HT1080 (cell line): Measurements from ENCODE around the gene KIF6. TPM values are rescaled to one million over a fixed set of nuclear protein-coding genes. Genes with fewer than 3 reads are reported as not detected.

ENCODE experiments used
- DNase-seq: peaks from one replicate; pipeline ENCODE4 v3.0.0-alpha.2; 2015; ENCODE audit warnings: low read depth
- total RNA-seq: library from RNA; depleted of rRNA; stranded (reverse); fragments of >200 nt; shearing (Covaris generic); gene quantifications from 2 replicates; pipeline ENCODE4 v1.2.3, GENCODE V29; 2014

Gene KIF6
- total RNA-seq, 1 experiment from 2014 or later, result 2.9 TPM

DNA sequence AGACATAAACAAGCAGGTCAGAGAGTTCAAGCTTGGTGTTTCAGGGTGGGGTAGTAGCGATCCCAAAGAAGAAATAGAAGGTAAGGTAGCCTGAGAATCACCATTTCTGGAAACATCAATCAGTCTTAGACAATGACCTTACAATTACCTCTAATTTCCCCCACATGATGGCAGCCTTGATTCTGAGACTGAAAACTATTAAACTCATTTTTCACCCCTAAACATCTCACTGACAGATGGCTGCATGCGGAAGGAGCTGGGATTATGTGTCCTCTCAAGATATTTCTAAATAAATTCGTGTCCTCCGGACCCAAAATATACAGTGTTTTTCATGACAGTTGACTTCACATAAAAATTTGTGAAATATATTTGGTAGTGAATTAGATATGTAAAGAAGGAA lies 61.0 kb downstream of the KIF6 start:
- no peak for DNase-seq

DNA sequence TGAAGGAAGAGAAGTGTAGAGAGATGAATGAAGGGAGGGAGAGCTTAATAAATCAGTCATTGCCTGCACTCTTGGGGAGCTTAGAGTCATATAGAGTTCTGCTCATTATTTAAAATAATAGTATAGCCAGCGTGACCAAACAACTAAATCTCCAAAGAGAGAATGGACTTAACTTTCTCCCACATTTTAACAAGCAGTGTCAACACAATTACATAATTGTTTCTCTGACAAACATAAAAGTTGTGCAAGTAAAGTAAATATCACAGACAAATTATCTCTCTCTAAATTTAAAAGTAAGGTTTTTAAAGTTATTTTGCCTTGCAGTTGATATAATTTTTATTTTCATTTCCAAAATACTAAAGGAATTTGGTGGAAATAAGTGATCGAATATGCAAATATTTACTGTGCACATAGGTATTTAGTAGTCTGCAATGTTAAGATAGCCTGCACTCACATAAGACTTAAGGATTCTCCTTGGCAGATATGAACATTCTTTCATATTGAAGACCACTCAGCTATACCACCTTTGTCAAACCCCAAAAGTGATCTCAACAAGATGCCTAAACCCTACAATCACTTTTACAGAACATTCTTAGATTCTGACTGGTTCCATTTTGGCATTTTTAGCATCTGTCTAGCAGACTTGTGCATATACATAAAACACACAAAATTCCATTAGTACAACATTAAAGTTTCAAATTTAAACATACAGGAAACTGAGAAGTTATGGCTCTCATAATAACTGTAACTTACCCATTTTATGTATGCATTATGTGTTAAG lies 67.7 kb downstream of the KIF6 start:
- DNase-seq, result no peak

GRCh38 chr6:39654121-39654520 lies 71.1 kb downstream of the KIF6 start:
- no peak for DNase-seq

DNA sequence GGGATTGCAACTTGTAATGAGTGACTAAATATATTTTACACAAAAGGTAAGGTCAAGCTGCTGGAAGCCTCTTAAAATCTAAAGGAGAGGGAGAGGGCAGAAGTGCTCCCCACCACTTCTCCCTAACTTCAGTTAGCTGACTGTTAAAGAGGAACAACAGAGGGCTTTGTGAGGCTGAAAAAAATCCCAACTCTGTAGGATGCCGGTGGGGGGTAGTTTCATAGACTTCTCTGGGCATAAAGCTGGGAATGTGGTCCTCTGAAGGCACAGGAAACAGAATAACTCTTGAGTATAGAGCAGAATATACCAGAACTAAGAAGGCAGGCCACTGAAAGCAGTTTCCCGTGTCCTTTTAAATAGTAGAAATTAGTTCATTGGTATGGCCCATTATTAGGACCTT lies 71.6 kb downstream of the KIF6 start:
- no peak for DNase-seq

DNA sequence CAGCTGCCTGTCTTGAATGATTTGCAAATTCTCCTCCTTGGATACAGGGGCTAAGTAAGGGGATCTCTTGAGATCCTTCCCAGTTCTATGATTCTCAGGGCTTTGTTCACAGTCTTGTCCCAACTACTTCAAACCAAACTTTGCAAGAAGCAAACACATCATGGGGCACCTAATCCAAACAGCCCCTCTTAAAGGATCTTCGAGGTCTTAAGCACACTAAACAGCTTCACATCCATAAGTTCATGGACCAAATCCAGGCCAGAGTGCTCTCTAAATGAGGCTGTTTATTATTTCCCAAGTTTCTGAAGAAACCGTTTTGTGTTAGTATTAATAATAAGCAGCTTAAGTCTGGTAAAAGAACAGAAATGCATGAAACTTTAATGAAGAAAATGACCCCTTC lies 75.2 kb downstream of the KIF6 start:
- DNase-seq, result no peak

DNA sequence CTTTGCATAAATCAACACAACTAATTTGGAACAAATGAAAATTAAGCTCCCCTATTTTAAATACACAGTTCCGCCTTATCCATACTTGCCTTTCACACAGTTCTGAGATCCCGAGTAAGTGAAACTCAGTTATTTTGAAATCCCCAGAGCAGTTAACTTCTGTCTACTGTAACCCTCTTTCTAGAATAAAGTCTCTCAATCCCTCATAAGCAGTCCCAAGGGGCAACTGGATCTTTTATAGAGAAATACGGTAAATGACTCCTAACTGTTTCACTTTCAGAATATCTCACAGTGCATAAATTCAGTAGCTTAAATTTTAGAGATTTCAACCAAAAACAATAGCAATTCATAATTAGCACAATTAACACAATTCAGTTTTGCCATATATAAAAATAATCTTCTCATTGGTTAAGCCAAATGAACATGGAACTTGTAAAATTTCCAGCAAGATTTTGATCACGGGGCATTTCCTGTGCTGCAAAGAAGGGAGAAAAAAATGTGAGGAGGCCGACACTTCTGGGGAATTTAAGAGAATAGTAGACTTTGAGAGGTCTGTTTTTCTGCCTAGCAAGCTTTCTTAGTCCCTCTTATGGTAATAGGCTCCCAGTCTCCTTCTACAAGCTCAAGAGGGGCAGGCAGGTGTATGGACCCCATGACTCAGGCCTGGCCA lies 78.3 kb downstream of the KIF6 start:
- DNase-seq, result no peak

DNA sequence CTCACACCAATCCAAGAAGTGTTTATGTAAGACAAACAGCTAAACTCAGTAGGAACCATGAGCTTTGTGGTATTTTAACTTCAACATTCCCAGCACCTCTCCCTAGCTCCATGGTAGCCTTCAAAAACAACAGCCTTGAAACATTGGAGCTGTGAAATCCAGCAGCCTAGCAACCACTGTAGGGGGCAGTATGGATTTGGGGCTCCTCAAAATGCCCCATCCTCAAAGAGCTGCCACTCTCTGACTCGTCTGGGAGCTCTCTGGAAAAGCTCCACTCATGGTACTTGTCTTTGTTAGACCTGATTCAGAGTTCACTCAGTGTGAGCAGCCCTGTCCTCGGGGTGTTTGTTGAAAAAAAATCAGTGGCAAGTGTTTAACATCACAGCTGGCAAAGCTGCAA lies 82.9 kb downstream of the KIF6 start:
- peak; percentile 1 for DNase-seq

GRCh38 chr6:39638126-39638822 lies 86.9 kb downstream of the KIF6 start:
- no peak for DNase-seq

DNA sequence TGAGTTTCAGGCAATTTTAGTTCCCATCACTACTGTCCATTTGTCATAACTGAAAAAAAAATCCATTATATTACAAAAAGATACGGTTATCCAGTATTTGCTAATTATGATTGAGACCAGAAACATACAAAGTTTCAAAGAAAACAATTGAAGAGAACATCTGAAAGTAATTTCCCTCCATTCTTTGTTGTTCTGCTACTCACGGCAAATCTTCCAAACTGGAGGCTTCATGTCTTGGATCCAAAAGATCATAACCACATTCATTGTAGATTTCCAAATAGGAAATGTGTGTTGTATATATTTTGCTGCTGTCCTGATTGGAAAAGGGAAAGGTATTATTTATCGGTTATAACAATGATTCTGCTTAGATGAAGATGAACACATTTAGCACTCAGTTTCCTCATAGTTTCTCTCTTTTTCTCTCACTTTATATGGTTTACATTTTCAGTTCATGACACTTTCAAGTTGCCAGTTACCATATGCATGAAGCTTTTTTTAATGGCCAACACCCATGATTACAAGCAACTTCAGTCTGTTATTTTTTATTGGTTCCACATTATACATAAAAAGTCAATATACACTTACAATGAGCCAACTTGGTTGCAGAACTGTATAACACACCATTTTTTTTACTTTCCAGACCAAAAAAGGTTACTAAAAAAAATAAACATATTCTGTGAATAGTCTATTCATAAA lies 90.4 kb downstream of the KIF6 start:
- DNase-seq, result no peak

DNA sequence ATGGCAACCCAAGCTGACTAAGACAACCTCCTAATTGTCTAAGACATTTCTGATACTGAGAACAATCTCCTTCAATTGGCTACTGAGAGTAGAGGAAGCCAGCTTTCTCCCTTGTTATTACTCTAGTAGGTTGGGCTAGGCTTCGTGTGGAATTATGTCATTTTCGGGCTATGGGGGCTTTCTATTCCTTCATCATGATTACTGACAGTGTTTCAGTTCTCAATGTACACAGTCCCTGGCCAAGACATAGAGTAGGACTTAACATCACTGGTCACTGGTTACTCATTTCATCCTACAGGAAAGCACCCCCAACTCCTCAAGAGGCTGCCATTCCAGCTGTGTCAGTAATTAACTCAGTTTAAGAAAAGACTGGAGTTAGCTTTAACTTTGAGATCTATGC lies 100.0 kb downstream of the KIF6 start:
- no peak for DNase-seq

DNA sequence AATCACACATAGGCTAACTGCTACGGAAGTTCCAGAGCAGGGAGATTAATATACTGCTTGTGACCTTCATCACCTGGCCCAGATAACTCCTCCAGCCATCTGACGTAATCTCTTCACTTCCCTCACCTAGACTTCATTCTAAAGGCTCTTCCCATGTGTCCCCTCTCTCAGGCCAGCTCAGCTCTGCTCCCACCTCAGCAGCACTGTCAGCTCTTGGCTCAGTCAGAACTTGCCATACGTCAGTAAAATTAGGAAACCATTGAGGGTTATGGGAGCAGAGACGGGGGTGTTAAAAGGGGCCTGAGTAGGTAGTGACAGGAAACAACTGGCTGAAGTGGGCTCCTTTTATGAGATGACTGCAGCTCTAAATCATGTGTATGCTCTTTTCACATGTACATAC lies 101.5 kb downstream of the KIF6 start:
- DNase-seq, result no peak

DNA sequence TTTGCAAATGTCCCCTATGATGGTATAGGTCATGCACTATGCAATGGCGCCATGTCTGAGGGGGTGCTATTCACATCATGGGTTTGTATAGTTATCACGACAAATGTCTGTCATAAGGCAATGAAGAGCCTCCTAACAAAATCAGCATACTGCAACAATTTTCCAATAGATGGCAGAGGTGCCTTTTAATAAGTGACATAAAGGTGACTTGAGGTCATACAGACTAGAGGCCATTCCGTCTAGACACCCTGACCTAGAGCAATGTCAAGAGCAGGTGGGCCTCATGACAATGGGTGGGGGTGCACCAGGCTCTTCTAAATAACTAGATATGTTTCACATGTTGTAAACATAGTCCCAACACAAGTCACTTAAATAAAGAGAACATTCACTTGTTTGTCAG lies 107.7 kb downstream of the KIF6 start:
- DNase-seq, result no peak

DNA sequence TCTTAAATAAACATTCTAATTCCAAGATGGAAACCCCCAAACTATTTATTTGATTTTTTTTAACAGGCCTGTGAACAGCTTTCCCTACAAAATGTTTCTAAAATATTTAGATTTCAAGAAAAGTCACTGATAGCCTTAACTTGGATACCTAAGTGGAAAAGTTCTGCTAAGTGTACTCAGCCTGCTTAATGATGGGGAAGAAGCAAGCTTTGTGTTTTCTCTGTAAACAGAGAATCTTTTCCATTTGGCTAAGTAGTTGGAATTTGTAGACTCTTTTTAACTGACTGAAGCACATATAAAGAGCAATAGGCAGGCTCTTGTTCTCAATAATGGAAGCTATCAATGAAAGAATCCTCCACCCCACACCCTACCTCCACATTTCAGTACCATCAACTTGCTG lies 108.2 kb downstream of the KIF6 start:
- no peak for DNase-seq

- no peak for DNase-seq
Measured at GRCh38 chr6:39615622-39616021, 109.6 kb downstream of the KIF6 start.

DNA sequence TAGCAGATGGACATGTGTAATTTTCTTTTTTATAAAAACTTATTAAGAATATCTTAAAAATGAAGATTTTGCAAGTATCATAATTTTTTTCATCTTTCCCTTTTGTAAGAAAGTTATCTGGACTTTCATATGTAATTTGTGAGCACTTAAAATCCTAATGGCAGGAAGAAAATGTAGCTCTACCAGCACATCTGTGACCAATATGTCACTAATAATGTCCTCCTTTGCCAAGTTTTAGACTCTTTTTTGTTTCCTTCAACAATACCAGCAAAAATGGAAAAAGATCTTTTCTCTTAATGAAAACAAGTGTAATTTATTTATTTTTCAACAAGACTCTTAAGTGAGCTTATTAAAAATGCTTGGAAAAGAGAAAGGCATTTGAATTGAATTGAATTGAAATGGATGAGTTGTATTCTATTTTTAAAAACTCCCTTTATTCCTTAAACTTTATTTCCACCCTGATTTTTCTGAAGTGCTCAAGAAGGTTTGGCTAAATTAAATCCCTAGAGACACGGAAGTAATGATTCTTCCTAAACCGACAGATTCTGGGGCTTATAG lies 110.7 kb downstream of the KIF6 start:
- no peak for DNase-seq

DNA sequence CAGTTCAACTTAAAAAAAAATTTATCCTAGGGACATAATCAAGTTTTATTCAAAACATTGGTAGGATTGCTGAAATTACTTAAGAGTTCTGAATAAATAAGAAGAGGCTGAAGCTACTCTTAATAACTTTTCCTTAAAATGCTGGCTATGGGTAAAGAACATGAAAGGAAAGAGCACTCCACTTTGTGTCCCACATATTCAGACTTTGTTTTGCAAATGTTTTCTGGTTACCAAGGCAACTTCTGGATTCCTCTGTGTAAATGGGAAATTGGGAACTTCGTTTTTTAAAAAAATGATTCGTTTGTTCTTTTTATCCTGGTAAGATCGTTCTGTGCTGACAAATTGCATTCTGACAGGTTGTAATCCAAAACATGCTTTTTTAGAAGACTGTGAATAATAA lies 115.0 kb downstream of the KIF6 start:
- DNase-seq, result no peak

DNA sequence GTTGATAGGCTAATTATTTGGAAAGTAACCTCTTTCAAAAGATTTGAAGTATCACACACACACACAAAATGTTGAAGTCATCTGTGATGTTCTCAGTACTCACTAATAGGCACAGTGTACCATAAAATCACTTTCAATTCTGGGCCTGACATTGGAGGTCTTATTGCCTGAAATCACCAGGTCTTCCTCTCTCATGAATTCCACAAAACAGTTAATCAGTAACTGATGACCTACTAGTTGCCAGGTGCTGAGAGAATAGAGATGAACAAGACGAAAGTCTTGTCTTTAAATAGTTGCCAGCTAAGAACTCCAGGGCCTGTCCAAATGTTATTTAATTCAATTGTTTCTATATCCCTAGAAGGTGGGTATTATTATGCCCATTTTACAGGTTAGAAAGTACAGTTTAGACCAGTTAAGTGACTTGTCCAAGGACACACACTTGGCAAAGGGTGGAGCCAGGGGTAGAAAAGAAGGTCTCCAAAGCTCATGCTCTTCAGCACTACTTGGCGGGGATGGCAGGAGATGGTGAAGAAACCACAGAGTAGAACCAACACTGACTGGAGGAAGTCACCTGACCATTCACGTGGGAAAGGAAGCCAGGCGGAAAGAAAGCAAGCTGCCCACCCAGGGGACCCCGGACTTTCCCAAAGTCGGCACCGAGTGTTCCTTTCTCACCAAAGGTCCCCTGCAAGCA lies 116.4 kb downstream of the KIF6 start:
- no peak for DNase-seq

- no peak for DNase-seq
Measured at GRCh38 chr6:39602601-39603519, 122.3 kb downstream of the KIF6 start.

GRCh38 chr6:39599973-39600372 lies 125.2 kb downstream of the KIF6 start:
- DNase-seq, result no peak

DNA sequence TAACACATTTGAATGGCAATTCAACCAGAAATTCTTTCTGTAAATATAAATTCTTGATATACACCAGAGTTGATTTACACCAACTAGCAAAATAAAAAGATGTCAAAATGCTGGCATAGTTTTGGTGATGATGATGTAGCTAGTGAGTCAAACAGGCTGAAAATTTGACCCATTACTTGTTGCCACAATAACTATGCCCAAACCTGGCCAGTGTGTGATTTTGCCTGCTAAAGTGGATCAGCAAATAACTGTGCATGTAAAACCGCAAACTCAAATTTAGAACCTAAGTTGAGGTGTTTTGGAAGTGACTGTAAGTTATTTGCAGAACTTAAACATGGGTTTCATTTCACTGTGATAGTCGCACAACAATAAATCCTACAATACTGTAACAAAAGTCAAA lies 125.9 kb downstream of the KIF6 start:
- no peak for DNase-seq
